Neural cell (in vitro differentiated cells): ENCODE results near the gene HNRNPM.

ENCODE experiments used
- CTCF ChIP-seq: fragments of 450-650 bp; IDR thresholded peaks from 2 replicates; pipeline ENCODE4 v1.5.1; 2014; ENCODE audit warnings: antibody characterized with exemption, mild to moderate bottlenecking, moderate library complexity; ENCODE audit not compliant: poor library complexity, severe bottlenecking
- RAD21 ChIP-seq: fragments of 450-650 bp; conservative IDR thresholded peaks from 2 replicates; pipeline ENCODE4 v1.6.1; 2014; ENCODE audit warnings: antibody characterized with exemption, mild to moderate bottlenecking, moderate library complexity
- TAF1 ChIP-seq: IDR thresholded peaks from 2 replicates; pipeline ENCODE4 v1.6.1; 2012; ENCODE audit warnings: low read depth

DNA sequence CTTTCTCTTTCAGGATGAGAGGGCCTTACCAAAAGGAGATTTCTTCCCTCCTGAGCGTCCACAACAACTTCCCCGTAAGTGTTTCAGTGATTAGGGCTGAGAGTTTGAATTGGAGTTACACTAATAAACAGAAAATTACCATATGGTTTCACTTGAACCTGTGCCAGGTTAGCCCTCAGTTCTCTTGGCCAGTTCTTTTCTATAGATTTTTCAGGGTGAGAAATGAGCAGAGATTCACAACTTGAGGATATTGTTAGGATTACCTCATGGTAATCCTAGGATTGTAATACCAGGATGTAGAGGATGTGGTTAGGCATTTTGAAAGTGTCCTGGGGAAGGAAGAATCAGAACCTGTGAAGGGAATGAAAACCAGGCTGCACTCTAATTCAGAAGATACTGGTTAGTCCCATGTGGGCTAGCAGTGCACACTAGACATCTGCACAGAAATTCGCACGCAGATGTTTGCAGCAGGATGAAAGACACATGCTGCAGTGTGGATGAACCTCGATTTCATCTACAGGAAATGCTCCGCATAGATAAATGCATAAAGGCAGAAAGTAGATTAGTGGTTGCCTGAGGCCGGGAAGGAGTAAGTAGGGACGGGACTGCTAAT, 24.1 kb downstream of the HNRNPM start:
- TF ChIP-seq CTCF = no peak
- TF ChIP-seq RAD21 = no peak
- TF ChIP-seq TAF1 = no peak
